NCI-H748 treated with DMSO at 0.1 percent for 48 hours (cell line): ENCODE results near the gene BNIP3.

Source experiments
- DNase-seq: peaks from one replicate; lab custom pipeline; 2025; lab: John Stamatoyannopoulos, UW

The BNIP3 gene

GRCh38 chr10:131981429-131982184 lies at the start of gene BNIP3:
Gene BNIP3 (minus strand): TSS chr10:131981923. CDS start chr10:131981806, 117 bp downstream.
- DNase-seq = peak; percentile 38

- no peak for DNase-seq
Observed at GRCh38 chr10:132030898-132031463, 49.3 kb upstream of the BNIP3 start.

GRCh38 chr10:132028706-132029105 lies 47.0 kb upstream of the BNIP3 start:
- DNase-seq = no peak

- DNase-seq = no peak
Observed at GRCh38 chr10:132027423-132027983, 45.8 kb upstream of the BNIP3 start.

GRCh38 chr10:132023092-132023811 lies 41.5 kb upstream of the BNIP3 start:
- peak; percentile 36 for DNase-seq

- no peak for DNase-seq
Observed at GRCh38 chr10:132022241-132022640, 40.5 kb upstream of the BNIP3 start.

GRCh38 chr10:132021504-132022143 lies 39.9 kb upstream of the BNIP3 start:
- DNase-seq = no peak

GRCh38 chr10:132021046-132021445 lies 39.3 kb upstream of the BNIP3 start:
- no peak for DNase-seq

GRCh38 chr10:132020456-132020855 lies 38.7 kb upstream of the BNIP3 start:
- no peak for DNase-seq

- DNase-seq = no peak
Observed at GRCh38 chr10:132019366-132019765, 37.6 kb upstream of the BNIP3 start.

- no peak for DNase-seq
Observed at GRCh38 chr10:132018446-132018845, 36.7 kb upstream of the BNIP3 start.

GRCh38 chr10:132016514-132016913 lies 34.8 kb upstream of the BNIP3 start:
- no peak for DNase-seq

- no peak for DNase-seq
Observed at GRCh38 chr10:132011445-132011844, 29.7 kb upstream of the BNIP3 start.

- DNase-seq = no peak
Observed at GRCh38 chr10:132011024-132011423, 29.3 kb upstream of the BNIP3 start.

GRCh38 chr10:132010483-132010882 lies 28.8 kb upstream of the BNIP3 start:
- DNase-seq = no peak

- no peak for DNase-seq
Observed at GRCh38 chr10:132009575-132009974, 27.9 kb upstream of the BNIP3 start.

- no peak for DNase-seq
Observed at GRCh38 chr10:132007681-132008080, 26.0 kb upstream of the BNIP3 start.

GRCh38 chr10:132006966-132007365 lies 25.2 kb upstream of the BNIP3 start:
- no peak for DNase-seq

GRCh38 chr10:132005147-132005546 lies 23.4 kb upstream of the BNIP3 start:
- no peak for DNase-seq

GRCh38 chr10:132004052-132004451 lies 22.3 kb upstream of the BNIP3 start:
- no peak for DNase-seq

GRCh38 chr10:132003282-132003924 lies 21.7 kb upstream of the BNIP3 start:
- no peak for DNase-seq

- no peak for DNase-seq
Observed at GRCh38 chr10:132002004-132002403, 20.3 kb upstream of the BNIP3 start.
